ENCODE measurements around the gene GTF3C2.

Gene GTF3C2

GRCh38 chr2:27356382-27357181 lies at the start of gene GTF3C2 (continued):
- TF ChIP-seq ZNF513 (tag by site-specific recombination; IDR thresholded peaks at IDR 0.05) = no peak
- TF ChIP-seq RBAK (tag by site-specific recombination; IDR thresholded peaks at IDR 0.05) = no peak
- TF ChIP-seq INSM2 (tag by site-specific recombination; IDR thresholded peaks at IDR 0.05) = no peak
- TF ChIP-seq ZNF624 (tag by site-specific recombination; IDR thresholded peaks at IDR 0.05) = no peak
- TF ChIP-seq ZSCAN30 (tag by site-specific recombination; IDR thresholded peaks at IDR 0.05) = no peak
- peak; percentile 92 for TF ChIP-seq ZNF600 (tag by site-specific recombination; IDR thresholded peaks at IDR 0.05)
- TF ChIP-seq ZNF777 (tag by site-specific recombination; IDR thresholded peaks at IDR 0.05; ENCODE audit: borderline replicate concordance) = no peak
- no peak for TF ChIP-seq ZNF202 (tag by site-specific recombination; IDR thresholded peaks at IDR 0.05; ENCODE audit: borderline replicate concordance)
- TF ChIP-seq PRDM4 (tag by site-specific recombination; IDR thresholded peaks at IDR 0.05) = no peak
- no peak for TF ChIP-seq REPIN1 (tag by site-specific recombination; IDR thresholded peaks at IDR 0.05; ENCODE audit: low read depth)
- no peak for TF ChIP-seq BCL11B (tag by site-specific recombination; IDR thresholded peaks at IDR 0.05; ENCODE audit: low read depth)
- peak; percentile 43 for TF ChIP-seq ZIC2 (tag by site-specific recombination; IDR thresholded peaks at IDR 0.05)
- TF ChIP-seq ZNF692 (tag by site-specific recombination; IDR thresholded peaks at IDR 0.05) = peak; percentile 94
- TF ChIP-seq PRDM6 (tag by site-specific recombination; IDR thresholded peaks at IDR 0.05) = no peak
- TF ChIP-seq GFI1B (tag by site-specific recombination; IDR thresholded peaks at IDR 0.05) = no peak
- TF ChIP-seq ZFP69B (tag by site-specific recombination; IDR thresholded peaks at IDR 0.05) = peak; percentile 93
- no peak for TF ChIP-seq ZNF302 (tag by site-specific recombination; IDR thresholded peaks at IDR 0.05; ENCODE audit: low read depth)
- TF ChIP-seq ATF2 (tag by site-specific recombination; IDR thresholded peaks at IDR 0.05; ENCODE audit: low read depth) = 0 out of 2 replicates have a peak, but pooled peaks have one; percentile 42
- TF ChIP-seq ZNF585B (tag by site-specific recombination; IDR thresholded peaks at IDR 0.05) = no peak
- TF ChIP-seq TCF7L2 (IDR thresholded peaks at IDR 0.05; ENCODE audit: borderline replicate concordance, low read depth, low read length) = no peak
- TF ChIP-seq ZNF140 (tag by site-specific recombination; IDR thresholded peaks at IDR 0.05) = no peak
- no peak for TF ChIP-seq PRDM2 (tag by site-specific recombination; IDR thresholded peaks at IDR 0.05; ENCODE audit: borderline replicate concordance)
